Measurements from ENCODE around the gene ANGPTL2.
"Not testable (repeated sequence)": the region's sequence is repeated elsewhere in the genome, so short reads cannot be mapped to it uniquely, and the experiment has no call there.

Gene ANGPTL2, protein sequence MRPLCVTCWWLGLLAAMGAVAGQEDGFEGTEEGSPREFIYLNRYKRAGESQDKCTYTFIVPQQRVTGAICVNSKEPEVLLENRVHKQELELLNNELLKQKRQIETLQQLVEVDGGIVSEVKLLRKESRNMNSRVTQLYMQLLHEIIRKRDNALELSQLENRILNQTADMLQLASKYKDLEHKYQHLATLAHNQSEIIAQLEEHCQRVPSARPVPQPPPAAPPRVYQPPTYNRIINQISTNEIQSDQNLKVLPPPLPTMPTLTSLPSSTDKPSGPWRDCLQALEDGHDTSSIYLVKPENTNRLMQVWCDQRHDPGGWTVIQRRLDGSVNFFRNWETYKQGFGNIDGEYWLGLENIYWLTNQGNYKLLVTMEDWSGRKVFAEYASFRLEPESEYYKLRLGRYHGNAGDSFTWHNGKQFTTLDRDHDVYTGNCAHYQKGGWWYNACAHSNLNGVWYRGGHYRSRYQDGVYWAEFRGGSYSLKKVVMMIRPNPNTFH

DNA sequence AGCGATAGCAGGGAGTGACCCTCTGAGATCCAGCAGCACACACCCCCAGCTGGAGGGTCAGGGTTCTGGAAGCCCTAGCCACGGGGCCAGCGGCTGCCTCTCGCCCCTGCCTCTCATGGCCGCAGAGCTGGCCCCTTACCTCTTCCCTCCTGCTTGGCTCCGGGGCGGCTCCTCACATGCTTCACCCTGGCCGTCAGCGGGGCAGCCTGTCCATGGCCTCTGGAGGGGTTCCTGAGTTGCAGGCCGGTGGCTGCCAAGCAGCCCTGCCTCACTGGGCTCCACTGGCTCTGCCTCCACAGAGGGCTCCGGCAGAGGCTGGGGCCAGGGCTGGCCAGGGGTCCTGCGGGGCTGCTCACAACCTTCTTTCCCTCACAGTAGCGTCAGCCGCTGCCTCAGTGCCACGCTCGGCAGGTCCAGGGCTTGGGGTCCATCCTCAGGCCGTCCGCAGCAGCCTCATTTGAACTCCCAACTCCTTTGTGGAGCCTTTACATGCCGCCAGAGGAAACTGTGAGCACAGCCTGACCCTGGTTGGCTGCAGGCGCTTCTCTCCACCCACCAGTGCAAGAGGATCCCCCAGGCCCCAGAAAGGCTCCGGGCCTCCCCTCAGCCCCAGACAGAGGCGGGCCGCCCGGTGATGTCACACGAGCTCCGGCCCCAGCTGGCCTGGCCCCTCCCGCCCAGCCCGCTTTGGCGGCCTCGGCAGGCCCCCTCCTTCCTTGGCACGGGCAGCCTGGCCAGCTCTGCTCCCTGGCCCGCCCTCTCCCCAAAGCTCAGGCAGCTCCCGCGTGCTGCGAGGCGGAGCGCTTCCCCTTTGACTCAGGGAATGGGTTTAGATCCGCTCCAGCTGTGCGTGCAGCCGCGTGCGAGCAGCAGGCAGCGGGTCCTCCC lies at the start of gene ANGPTL2:
Gene ANGPTL2 (minus strand): TSS at position 460 of the 888 bp plus-strand sequence. CDS start 13,904 bp downstream, outside the sequence.
- DNase-seq = peak; percentile 20

DNA sequence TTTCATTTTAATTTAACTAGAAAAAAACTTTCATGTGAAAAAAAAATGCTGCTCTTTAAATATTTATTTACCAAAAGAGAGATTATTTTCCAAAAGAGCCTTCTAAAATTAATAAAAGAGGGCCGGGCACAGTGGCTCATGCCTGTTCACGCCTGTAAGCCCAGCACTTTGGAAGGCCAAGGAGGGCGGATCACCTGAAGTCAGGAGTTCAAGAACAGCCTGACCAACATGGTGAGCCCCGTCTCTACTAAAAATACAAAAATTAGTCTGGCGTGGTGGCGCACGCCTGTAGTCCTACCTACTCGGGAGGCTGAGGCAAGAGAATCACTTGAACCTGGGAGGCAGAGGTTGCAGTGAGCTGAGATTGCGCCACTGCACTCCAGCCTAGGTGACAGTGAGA lies 48.9 kb upstream of the ANGPTL2 start:
- not testable (repeated sequence) for DNase-seq

DNA sequence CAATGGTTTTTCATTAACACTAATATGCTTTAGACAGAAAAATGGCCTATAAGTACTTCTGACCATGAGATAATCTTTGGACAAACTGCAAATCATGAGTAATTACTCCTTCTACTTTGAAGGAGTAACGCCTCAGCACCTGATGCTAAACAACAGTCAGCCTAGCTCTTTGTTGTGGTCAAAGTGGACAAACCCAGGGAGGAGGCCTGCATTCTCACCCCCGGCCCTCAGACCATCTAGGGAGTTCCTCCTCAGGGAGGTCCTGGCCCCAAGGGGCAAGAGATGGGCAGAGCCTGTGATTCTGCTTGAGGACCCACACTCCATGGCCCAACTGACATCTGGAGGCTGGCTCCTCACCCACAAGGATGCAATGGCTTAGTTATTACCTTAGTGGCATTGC lies 48.2 kb upstream of the ANGPTL2 start:
- no peak for DNase-seq

DNA sequence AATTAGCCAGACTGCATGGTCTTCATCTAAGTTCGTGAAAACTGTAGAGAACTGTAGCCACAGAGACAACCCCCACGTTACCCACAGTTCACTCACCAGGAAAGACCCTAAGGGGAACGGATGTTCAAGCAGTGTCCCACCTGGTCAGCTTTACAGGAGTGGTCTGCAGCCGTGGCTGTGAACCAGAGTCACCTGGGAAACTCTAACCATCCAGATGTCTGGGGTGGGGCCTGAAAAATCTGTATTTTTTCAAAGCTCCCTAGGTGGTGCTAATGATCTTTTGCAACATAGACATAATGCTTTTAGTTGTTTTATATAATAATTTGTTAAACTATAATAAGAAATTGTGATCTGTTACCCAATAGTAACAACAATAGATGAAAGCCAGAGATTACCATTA lies 47.7 kb upstream of the ANGPTL2 start:
- DNase-seq = no peak

DNA sequence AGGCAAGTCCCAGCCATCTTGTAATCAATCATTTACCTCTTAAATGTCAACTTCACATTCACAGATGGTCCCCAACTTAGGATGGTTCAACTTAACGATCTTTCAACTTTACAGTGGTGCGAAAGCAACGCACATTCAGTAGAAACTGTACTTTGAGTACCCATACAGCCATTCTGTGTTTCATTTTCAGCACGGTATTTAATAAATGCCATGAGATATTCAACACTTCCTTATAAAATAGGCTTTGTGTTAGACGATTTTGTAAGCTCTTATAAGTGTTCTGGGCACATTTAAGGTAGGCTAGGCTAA lies 47.1 kb upstream of the ANGPTL2 start:
- no peak for DNase-seq

DNA sequence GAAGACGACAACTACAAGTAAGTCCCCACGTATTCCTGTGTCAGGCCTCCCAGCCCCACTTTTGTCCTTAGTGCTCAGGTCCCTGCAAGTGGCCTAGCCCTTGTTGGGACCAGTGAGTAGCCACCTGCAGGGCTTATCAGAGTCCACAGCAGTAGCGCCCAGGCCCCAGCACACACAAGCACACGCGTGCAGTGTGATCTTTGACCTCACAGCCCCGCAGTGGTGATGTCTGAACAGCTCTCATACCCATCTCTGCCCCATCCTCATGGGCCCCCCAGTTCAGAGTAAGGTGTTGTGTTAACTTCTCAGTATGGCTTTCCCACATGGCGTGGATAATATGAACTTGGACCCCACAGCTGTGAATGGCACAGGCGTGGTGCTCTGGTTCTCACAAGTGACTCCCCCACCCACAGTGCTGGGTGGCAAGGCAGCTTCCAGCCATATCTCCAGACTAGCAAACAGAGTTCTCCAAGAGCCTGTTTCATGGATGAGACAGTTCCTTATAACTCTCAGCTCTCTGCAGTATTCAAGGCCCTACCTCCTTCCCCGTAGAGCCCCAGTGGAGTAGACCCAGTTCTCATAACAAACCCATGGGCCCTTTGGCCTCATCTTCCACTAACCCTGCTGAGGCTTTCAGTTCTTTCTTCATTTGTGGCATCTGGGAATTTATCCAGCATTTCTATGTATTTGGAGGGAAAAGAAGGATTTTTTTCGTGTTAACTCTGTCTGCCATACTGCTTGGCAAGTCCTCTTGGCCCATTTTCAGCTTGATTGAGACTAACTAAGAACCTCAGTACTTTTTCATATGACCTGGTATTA lies 46.5 kb upstream of the ANGPTL2 start:
- DNase-seq = no peak

DNA sequence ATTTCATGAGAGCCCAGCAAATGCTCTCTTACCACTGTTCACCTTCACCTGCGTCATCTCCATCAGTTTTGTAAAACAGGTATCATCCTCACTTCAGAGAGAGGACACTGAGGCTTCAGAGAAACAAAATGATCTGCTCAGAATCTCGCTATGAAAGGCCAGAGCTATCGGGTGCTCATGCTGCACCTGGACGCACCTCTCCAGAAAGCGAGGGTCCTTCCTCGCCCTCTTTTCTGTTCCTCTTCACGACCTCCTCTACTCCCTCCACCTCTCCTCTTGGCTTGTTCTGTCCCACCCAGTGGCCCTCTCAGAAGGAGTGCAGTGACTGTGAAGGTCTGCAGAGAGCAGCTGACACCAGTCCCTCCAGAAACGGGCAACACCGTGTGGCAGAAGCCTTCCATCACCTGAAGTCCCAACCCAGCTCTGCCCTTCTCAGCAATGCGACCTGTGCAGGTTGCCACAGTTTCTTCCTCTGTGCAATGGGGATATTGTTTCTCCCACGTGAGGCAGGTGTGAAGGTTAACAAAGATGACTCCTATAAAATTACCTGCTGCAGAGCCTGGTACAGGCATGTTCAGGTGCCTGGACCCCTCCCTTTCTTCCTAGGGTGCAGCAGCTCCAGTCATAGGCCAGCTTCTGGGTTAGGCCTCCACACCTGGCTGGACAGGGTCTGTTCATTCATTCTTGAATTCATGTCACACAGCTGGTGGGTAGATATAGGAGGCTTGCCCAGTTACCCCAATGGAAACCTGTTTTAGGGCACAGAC lies 45.3 kb upstream of the ANGPTL2 start:
- DNase-seq = no peak

DNA sequence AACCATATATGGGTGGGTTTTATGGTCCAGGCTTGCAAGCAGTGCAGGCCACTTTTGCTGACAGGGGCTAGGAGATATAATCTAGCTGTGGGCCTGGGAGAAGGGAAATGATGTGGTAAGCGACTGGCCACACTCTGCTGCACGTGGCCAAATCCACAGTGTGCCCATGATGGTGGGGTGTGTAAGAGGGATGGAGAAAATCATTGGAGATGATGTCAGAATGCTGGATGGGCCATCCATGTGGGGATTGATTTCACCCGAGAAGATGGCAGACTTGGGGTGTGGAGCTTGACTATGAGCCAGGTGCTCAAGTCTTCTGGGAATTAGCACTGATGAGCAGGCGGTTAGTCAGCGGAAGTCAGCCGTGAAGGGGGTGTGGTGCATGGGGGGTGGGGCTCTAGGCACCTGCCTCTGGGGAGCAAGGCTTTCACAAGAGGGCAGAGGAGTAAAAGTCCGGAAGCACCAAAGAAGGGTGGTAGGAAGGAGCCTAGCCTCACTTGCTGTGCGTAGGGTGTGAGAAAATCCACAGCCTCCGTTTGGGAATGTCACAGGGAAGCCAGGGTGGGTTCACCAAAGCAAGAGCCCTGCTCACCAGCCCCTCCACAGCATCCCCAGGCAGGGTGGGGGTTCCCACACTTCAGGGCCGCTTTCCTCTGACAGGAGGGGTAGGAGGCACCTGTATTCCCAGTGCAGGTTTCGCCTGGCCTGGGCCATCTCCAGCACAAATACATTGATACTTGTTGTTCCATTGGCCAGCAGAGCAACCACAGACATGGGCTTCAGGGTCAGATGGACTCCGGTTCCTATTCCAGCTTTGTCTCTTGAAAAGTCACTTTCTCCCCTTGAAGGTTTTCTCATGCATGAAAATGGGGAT lies 44.5 kb upstream of the ANGPTL2 start:
- no peak for DNase-seq

DNA sequence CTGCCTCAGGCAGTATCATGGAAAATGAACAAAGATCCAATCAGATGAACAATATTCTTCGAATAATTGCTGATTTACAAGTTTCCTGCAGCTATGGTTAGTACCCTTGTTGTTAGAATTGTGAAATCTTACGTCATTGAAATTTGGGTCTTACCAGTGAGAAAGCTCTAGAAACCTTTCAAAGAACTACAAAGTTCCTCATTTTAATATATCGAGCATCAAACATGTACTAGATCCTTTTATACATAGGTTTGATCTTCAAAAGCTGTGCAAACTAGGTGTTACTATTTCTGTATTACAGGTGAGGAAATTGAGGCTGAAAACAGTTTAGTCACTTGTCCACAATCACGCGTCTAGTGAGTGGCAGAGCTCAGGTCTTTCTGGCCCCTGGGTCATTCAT lies 43.7 kb upstream of the ANGPTL2 start:
- peak; percentile 28 for DNase-seq

DNA sequence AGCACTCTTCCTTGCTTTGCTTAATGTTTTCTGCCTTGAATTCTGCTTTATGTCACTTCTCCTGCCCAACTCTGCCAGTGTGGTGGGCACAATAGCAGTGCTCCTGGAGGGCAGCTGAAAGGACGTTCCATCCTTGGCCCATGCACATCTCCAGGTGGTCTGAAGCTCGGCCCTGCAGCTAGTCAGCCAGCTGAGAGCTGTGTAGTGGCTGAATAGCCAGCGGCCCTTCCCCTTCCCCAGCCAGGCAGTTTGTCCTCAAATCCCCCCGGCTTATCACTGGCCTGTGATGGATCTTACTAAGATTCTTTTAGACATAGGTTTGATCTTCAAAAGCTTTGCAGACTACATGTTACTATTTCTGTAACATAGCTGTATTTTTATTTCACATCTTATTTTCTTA lies 42.7 kb upstream of the ANGPTL2 start:
- no peak for DNase-seq

DNA sequence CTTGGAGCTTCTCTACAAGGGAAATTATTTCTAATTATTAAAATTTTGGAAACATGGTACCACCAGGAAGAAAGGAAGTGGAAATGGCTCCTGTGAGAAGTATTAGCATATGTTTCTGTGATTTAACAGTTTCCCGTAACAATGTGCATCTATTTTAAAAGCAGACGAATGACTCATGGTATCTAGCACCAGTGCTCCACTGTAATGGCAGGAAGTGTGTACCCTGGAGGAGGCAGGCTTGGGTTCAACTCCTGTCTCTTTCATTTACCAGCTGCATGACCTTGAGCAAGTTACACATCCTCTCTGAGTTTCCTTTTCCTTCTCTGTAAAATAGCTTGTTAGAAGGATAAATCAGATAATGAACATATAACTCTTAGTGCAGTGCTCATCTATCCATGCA lies 41.0 kb upstream of the ANGPTL2 start:
- no peak for DNase-seq

DNA sequence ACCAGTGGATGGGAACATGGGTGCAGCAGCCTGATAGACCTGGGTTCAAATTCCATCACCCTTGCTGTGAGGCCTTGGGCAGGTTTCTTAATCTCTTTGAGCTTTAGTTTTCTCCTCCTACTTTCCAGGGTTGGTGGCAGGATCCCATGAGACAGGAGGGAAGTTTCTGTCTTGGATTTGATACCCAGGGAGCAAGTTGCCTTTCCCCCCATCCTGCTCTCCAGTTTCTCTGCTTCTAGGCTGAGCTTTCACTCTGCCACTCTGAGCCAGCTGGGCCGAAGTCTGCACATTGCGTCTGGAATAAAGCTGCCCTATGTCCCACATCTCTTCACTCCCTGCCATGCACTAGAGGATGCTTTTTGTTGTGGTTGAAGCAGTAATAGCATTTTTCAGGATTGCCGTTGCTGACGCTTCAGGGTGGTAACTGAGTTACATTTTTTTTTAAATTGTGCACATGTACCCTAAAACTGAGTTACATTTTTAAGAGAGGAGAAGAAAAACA lies 40.5 kb upstream of the ANGPTL2 start:
- DNase-seq = no peak

DNA sequence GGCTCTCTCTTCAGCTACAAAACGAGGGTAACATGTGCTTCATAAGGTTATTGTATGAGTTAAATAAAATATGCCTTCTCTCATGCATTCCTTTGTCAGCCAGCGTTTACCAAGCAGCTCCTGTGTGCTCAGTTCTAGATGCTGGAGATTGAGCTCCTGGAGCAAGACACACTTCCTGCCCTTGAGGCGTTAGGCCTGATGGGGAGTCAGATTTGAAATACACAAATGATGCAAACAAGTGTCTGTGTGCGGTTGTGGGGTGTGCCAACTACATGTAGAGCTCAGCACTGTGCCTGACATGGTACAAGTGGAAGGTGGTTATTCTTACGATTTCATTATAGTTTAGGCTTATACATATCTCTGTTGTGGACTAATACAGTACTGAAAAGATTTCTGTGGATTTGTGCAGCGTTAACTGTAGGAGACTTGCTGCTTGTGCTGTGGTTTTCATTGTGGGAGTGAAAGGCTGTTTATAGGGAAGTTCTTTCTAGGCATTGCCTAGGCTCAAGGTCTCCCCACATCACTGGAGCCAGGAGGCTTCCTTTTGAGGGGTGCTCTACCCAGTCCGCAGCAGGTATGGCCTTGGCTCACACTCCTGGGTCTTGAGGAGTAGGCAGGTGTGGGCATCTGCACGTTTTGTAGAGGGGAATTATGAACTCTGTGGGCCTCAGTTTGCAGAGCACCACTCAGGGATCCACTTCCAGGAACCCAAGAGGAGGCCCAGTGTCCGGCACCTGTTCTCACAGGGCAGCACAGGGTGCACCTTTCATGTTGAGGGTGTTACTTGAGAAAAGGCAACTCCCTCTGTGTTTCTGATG lies 39.8 kb upstream of the ANGPTL2 start:
- no peak for DNase-seq

DNA sequence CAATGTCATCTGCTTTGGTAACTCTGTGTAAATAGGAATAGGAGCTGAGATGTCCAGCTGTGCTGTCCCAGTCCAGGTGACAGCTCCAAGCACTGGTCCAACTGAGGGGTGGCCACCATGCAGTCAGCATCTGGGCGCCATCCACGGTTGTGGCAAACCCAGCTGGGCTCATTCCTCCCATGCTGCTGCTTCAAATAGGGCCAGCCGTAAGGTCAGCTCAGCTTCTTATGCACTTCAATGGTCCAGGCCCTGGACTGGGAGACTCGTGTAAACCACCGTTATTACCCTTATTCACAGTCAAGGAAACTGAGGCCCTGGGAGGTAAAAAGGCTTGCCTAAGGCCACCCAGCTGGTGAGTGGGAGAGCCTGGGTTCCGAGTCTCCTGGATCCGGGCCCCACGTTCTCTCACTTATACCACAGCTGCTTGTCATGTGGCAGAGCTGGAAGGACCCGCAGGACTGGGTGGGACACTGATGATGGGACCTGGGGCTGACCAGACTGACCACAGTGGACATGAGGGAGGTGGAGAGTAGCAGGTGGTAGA lies 38.7 kb upstream of the ANGPTL2 start:
- DNase-seq = no peak

DNA sequence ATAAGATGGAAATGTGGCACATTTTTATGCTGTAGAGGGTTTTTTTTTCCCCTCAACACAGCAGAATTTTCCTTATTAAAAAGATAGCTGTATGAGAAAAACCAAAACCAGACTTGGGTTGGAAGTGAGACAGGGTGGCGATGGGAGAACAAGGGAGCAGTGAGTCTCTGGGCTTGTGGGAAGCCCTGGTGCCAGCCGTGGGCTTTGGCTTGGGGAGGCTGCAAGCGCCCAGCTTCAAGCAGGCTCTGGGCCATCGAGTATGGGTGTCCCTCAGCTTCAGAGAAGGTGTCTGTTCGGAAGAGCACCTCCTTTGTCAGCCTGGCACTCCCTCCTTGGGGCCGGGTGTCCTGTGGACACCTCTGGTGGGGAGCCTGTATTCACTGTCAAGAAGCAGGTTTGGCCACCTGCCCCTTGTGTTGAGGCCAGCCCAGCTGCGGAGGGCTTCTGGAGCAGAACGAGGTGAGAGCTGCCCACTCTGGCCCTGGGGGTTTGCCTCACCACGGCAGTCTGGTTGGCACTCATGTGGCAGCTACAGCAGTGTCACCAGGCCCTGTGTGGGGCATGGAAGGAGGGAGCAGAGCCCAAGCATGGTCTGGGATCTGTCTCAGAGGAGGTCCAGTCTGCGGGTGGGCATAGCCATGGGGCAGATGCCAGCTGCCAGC lies 37.6 kb upstream of the ANGPTL2 start:
- DNase-seq = no peak

DNA sequence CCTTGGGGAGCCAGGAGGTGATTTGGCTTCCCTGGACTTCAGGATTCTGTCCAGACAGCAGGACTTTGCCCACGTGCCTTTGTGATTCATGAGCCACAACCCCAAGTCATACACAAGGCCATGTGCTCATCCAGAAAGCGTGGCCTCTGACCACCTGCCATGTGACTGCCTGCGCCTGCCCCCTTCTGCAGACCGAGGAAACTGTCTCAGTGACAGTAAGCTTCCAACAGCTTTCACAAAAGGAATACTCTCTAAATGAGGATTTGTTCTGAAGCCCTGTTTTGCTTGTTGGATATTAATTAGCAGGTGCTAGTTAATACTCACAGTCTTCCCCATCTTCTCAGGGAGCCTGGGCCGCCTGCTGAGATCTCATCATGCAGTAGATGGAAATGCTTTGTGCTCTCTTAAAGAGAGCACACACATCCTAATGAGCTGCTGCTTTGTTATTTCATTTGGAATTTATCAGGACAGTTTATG lies 36.9 kb upstream of the ANGPTL2 start:
- DNase-seq = no peak

DNA sequence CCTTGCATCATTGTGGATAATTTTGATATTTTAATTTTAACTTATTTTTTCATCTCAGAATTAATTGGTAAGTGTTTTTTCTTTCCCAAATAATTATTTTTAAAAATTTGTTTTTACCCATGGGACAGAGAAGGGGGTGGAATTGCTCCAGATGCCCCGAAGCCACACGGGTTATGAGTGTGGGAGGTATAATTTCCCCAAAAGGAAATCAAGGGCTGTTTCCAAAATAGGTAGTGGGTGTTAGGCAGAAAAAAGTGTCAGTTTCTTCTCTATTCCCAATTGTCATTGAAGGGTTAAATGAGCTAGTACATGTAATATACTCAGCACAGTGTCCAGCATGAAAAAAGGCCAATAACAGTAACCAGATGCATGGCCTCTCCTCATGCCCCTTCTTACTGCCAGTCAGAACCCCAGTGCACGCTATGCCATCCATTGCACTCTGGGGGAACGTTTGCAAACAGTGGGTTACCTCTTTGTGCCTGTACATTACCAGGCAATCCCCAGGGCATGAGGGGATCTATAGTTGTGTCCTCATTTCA lies 36.4 kb upstream of the ANGPTL2 start:
- DNase-seq = no peak

DNA sequence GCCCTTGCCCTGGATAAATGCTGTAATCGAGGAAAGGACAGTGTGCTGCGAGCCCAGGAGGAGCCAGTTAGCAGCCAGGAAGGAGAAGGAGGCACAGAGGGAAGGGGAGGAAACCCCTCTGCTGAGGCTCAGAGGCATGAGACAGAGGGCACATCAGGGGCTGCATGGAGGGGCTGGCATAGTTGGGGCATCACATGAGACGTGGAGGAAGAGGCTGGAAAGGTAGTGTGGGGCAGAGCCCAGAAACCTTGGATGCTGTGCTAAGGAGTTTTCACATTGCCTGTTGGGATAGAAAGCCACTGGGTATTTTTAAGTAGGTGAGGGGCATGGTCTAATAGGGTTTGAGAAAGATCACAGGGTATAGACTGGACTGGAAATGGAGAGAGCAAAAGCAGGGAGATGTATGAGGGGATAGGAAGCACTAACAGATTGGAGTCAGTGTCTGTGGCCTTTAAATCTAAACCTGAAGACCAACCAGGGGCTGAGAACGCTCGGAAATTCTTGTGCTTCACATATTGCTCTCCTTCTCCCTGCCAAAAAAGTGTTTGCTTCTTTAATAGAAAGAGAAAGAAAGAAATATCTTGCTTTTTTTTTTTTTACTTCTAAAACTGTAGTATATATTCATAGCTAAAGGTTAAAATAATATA lies 33.0 kb upstream of the ANGPTL2 start:
- no peak for DNase-seq
